Measurements from ENCODE around the gene ARHGEF3. TPM values are rescaled to one million over a fixed set of nuclear protein-coding genes. Genes with fewer than 3 reads are reported as not detected.

The ARHGEF3 gene
- total RNA-seq, 1 experiment from 2014 or later: 4.4 TPM

GRCh38 chr3:56763233-56763632 is 38.5 kb downstream of the ARHGEF3 start:
- no peak overlapping the region for H3K4me3 Mint-ChIP-seq
- Histone ChIP-seq H3K4ac (ENCODE audit: low read depth, low read length) (no peak overlapping the region), H3K23me2 (ENCODE audit: insufficient read length, low read depth, low read length, poor library complexity, severe bottlenecking) (no peaks in the 10 kb centered on the region), H2BK5ac (ENCODE audit: insufficient read length, low read length) (no peak overlapping the region), H3K9me3 (ENCODE audit: control insufficient read depth, low read depth, low read length) (no peaks in the 10 kb centered on the region), H3K4me1 (ENCODE audit: insufficient read depth, low read length) (no peaks in the 10 kb centered on the region), H4K8ac (replicated peaks; ENCODE audit: insufficient read length, low read depth, low read length) (no peak overlapping the region), H3K79me1 (ENCODE audit: insufficient read depth, low read depth, low read length, poor library complexity, severe bottlenecking) (no peaks in the 10 kb centered on the region), H3T11ph (ENCODE audit: low read length) (no peak overlapping the region), H3K9ac (ENCODE audit: extremely low read depth, insufficient read length, low read length) (no peak overlapping the region), H3K27me3 (ENCODE audit: insufficient read depth, low read length) (no peaks in the 10 kb centered on the region), H3K14ac (ENCODE audit: insufficient read depth, low read length) (no peak overlapping the region), H2BK15ac (ENCODE audit: low read depth, low read length) (no peak overlapping the region), H2BK20ac (ENCODE audit: low read depth, low read length, poor library complexity, severe bottlenecking) (no peak overlapping the region), H3K56ac (ENCODE audit: insufficient read length, low read depth, low read length) (no peak overlapping the region), H3K23ac (ENCODE audit: insufficient read length, low read depth, low read length) (no peak overlapping the region), H2BK12ac (ENCODE audit: insufficient read length, low read depth, low read length) (no peak overlapping the region), H4K91ac (ENCODE audit: insufficient read length, low read depth, low read length) (no peak overlapping the region), H2BK120ac (ENCODE audit: low read depth, low read length, poor library complexity, severe bottlenecking) (no peak overlapping the region), H3K18ac (ENCODE audit: insufficient read length, low read depth, low read length) (no peak overlapping the region), H3K27ac (ENCODE audit: insufficient read length, low read depth, low read length) (no peak overlapping the region), H3K79me2 (ENCODE audit: insufficient read depth, low read length) (no peaks in the 10 kb centered on the region), H4K20me1 (ENCODE audit: control insufficient read depth, insufficient read depth, insufficient read length) (no peaks in the 10 kb centered on the region), H3K4me2 (ENCODE audit: insufficient read depth, insufficient read length, low read length) (no peak overlapping the region), H2AK5ac (ENCODE audit: insufficient read length, low read length) (no peak overlapping the region), H4K5ac (ENCODE audit: insufficient read length, low read depth, low read length) (no peak overlapping the region), H2AFZ (ENCODE audit: low read length) (no peak overlapping the region)
- TF ChIP-seq, protein P1, sequence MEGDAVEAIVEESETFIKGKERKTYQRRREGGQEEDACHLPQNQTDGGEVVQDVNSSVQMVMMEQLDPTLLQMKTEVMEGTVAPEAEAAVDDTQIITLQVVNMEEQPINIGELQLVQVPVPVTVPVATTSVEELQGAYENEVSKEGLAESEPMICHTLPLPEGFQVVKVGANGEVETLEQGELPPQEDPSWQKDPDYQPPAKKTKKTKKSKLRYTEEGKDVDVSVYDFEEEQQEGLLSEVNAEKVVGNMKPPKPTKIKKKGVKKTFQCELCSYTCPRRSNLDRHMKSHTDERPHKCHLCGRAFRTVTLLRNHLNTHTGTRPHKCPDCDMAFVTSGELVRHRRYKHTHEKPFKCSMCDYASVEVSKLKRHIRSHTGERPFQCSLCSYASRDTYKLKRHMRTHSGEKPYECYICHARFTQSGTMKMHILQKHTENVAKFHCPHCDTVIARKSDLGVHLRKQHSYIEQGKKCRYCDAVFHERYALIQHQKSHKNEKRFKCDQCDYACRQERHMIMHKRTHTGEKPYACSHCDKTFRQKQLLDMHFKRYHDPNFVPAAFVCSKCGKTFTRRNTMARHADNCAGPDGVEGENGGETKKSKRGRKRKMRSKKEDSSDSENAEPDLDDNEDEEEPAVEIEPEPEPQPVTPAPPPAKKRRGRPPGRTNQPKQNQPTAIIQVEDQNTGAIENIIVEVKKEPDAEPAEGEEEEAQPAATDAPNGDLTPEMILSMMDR (conservative IDR thresholded peaks at IDR 0.05): no peak
- H3K9me3 Mint-ChIP-seq: peaks cover 7 to 9% of the 10 kb centered on the region in 2 experiments; a peak in 3 of 5 replicates
- peaks cover 27% of the 10 kb centered on the region for H3K27me3 Mint-ChIP-seq (ENCODE audit: low read depth)
- DNase-seq: no peak
- peak overlapping the region in 1 of 3 experiments; percentile 47; a peak in 1 of 7 replicates for H3K27ac Mint-ChIP-seq
- H3K36me3 Mint-ChIP-seq (ENCODE audit: insufficient read depth in 1 of 3, low read depth in 3 of 3): peaks cover 0 to 8% (median 4%) of the 10 kb centered on the region in 3 experiments; a peak in 2 of 7 replicates
- no CpG with 5 or more reads among the region's 2 CpGs for WGBS (ENCODE audit: extremely low coverage, insufficient read length, low lambda C conversion rate)
- peaks cover 27 to 35% of the 10 kb centered on the region in 2 experiments for H3K4me1 Mint-ChIP-seq
